ENCODE measurements around the gene ADCY4.

The ADCY4 gene

GRCh38 chr14:24307156-24307574 is 27.7 kb downstream of the ADCY4 start:
- TF ChIP-seq, protein P1, sequence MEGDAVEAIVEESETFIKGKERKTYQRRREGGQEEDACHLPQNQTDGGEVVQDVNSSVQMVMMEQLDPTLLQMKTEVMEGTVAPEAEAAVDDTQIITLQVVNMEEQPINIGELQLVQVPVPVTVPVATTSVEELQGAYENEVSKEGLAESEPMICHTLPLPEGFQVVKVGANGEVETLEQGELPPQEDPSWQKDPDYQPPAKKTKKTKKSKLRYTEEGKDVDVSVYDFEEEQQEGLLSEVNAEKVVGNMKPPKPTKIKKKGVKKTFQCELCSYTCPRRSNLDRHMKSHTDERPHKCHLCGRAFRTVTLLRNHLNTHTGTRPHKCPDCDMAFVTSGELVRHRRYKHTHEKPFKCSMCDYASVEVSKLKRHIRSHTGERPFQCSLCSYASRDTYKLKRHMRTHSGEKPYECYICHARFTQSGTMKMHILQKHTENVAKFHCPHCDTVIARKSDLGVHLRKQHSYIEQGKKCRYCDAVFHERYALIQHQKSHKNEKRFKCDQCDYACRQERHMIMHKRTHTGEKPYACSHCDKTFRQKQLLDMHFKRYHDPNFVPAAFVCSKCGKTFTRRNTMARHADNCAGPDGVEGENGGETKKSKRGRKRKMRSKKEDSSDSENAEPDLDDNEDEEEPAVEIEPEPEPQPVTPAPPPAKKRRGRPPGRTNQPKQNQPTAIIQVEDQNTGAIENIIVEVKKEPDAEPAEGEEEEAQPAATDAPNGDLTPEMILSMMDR (IDR thresholded peaks at IDR 0.05; ENCODE audit: low read depth, low read length) = no peak
- Histone ChIP-seq H3K27ac (no peak overlapping the region), H3K4me3 (ENCODE audit: low read depth, low read length) (no peak overlapping the region), H3K27me3 (ENCODE audit: insufficient read depth, low read depth, severe bottlenecking) (no peaks in the 10 kb centered on the region), H3K36me3 (peaks cover 52% of the 10 kb centered on the region), H3K9me3 (ENCODE audit: severe bottlenecking) (no peaks in the 10 kb centered on the region)
- no peak for DNase-seq

- Histone ChIP-seq H3K9me3 (ENCODE audit: severe bottlenecking) (no peaks in the 10 kb centered on the region), H3K27me3 (ENCODE audit: insufficient read depth, low read depth, severe bottlenecking) (no peaks in the 10 kb centered on the region), H3K27ac (no peak overlapping the region), H3K4me3 (ENCODE audit: low read depth, low read length) (no peak overlapping the region), H3K36me3 (peaks cover 59% of the 10 kb centered on the region)
- TF ChIP-seq, protein P1 (IDR thresholded peaks at IDR 0.05; ENCODE audit: low read depth, low read length) = no peak
- no peak for DNase-seq
These were observed 30.9 kb downstream of the ADCY4 start for GRCh38 chr14:24304019-24304387.

DNA sequence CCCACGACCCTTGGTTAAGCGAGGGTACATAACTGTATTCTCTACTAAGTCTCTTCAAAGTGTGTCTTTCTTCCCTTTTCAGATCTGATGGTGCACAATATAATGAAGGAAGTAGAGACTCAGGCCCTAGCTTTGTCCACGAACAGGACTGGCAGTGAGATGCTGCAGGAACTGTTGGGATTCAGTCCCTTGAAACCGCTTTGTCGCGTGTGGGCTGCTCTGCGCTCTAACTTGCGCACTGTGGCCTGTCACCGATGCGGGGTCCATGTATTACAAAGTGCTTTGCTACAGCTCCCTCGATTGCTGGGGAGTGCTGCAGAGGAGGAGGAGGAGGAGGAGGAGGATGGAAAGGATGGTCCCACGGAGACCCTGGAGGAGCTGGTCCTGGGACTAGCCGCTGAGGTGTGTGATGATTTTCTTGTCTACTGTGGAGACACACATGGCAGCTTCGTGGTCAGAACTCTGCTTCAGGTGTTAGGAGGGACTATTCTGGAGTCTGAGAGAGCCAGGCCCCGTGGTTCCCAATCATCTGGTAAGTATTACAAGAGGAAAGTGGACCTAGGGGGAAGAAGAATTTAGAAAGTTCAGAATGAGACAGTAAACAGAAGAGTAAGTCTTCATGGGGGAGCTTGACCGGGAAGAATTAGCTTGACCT is 34.4 kb downstream of the ADCY4 start:
- H3K4me3 ChIP-seq (ENCODE audit: low read depth, low read length) = peak overlapping the region; percentile 94
- H3K9me3 ChIP-seq (ENCODE audit: severe bottlenecking) = no peaks in the 10 kb centered on the region
- DNase-seq = no peak
- peak overlapping the region; percentile 67 for H3K27ac ChIP-seq
- peaks cover 56% of the 10 kb centered on the region for H3K36me3 ChIP-seq
- H3K27me3 ChIP-seq (ENCODE audit: insufficient read depth, low read depth, severe bottlenecking) = no peaks in the 10 kb centered on the region
- TF ChIP-seq, protein P1 (IDR thresholded peaks at IDR 0.05; ENCODE audit: low read depth, low read length) = no peak

- peak; percentile 88 for DNase-seq
- TF ChIP-seq, protein P1 (IDR thresholded peaks at IDR 0.05; ENCODE audit: low read depth, low read length) = no peak
These were observed 35.3 kb downstream of the ADCY4 start, which contains the start of the genes DHRS1 and NOP9 for GRCh38 chr14:24299255-24300191. DHRS1 (minus strand) TSS chr14:24299780; CDS start chr14:24299106, 674 bp downstream. NOP9 (plus strand) TSS chr14:24299850; CDS start chr14:24299955, 105 bp downstream.

DNA sequence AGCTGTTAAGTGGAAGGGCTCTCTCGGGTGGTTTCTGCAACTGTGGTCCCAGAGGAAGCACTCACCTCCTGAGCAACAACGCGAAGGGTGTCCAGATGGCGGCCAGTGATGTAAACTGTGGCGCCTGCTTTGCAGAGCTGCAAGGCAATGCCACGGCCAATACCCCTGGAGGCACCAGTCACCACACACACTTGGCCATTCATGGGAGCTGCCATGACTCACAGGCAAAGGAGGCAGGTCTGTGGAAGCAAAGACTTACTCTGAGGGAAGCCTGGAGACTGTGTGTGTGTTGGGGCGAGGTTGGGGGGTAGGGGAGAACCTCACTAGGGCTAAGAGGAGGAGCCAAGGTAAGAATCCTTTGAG is 36.0 kb downstream of the ADCY4 start:
- H3K36me3 ChIP-seq = peaks cover 42% of the 10 kb centered on the region
- TF ChIP-seq, protein P1 (IDR thresholded peaks at IDR 0.05; ENCODE audit: low read depth, low read length) = no peak
- H3K4me3 ChIP-seq (ENCODE audit: low read depth, low read length) = peak overlapping the region; percentile 94
- H3K9me3 ChIP-seq (ENCODE audit: severe bottlenecking) = no peaks in the 10 kb centered on the region
- DNase-seq = peak; percentile 33
- H3K27me3 ChIP-seq (ENCODE audit: insufficient read depth, low read depth, severe bottlenecking) = no peaks in the 10 kb centered on the region
- H3K27ac ChIP-seq = no peak overlapping the region; the same call in 1 of the 2 replicates

More at GRCh38 chr14:24299255-24300191, 35.3 kb downstream of the ADCY4 start, which contains the start of the genes DHRS1 and NOP9:
- Histone ChIP-seq H3K27ac (peak within 1 kb of the TSS; percentile 67), H3K4me3 (ENCODE audit: low read depth, low read length) (peak within 1 kb of the TSS; percentile 94), H3K9me3 (ENCODE audit: severe bottlenecking) (no peaks in the 10 kb centered on the region), H3K27me3 (ENCODE audit: insufficient read depth, low read depth, severe bottlenecking) (no peaks in the 10 kb centered on the region), H3K36me3 (peaks cover 48% of the 10 kb centered on the region)

All from WERI-Rb-1 (cell line).